Testis (tissue), 3 donors: ENCODE measurements around the gene HSDL1. TPM values are rescaled to one million over a fixed set of nuclear protein-coding genes. Genes with fewer than 3 reads are reported as not detected.

Source experiments
- DNase-seq: peaks from one replicate; pipeline ENCODE4 v3.0.0-alpha.2; 2019
- H3K27ac ChIP-seq, 2 donors: fragments of 200-600 bp; sonication (generic); one replicate each; pipeline ENCODE4 v1.5.1; 2019
- H3K27me3 ChIP-seq: fragments of 200-600 bp; sonication (generic); one replicate; pipeline ENCODE4 v1.5.1; 2019
- H3K36me3 ChIP-seq: fragments of 200-600 bp; sonication (generic); one replicate; pipeline ENCODE4 v1.5.1; 2017; ENCODE audit warnings: low read depth; ENCODE audit errors: missing control alignments
- H3K4me1 ChIP-seq: fragments of 200-600 bp; sonication (generic); one replicate; pipeline ENCODE4 v1.5.1; 2019
- H3K4me3 ChIP-seq, 2 donors: fragments of 200-600 bp; sonication (generic); one replicate each; pipeline ENCODE4 v1.5.1; 2017 to 2019
- H3K9me3 ChIP-seq: fragments of 200-600 bp; sonication (generic); one replicate; pipeline ENCODE4 v1.5.1; 2017
- CTCF ChIP-seq, 3 experiments: fragments of 450-650 bp in 2 of 3; fragments of 200-600 bp in 1 of 3; sonication (generic) in 1 of 3; IDR thresholded peaks; one replicate each; pipeline ENCODE4 v1.5.1; 2016 to 2019; ENCODE audit warnings: antibody characterized with exemption in 3 of 3, mild to moderate bottlenecking in 2 of 3, moderate library complexity in 1 of 3
- POLR2A ChIP-seq: fragments of 450-650 bp; IDR thresholded peaks from one replicate; pipeline ENCODE4 v1.6.1; 2017; ENCODE audit warnings: antibody characterized with exemption, mild to moderate bottlenecking, moderate library complexity
- WGBS, 2 donors: methylation state at CpG; one replicate each; pipeline ENCODE4 v1.1.5; 2018; 5-methylcytosine and 5-hydroxymethylcytosine counted together
- intact Hi-C: fragments of 100-400 bp; cut with DNase I; formaldehyde crosslinking; loops from one replicate; pipeline ENCODE4 v1.15.1; 2023; ENCODE audit warnings: low total_unique reads
- polyA plus RNA-seq: library from polyadenylated mRNA; stranded (reverse); fragments of 350-450 nt; fragmentation: Illumina TruSeq; extraction: RNeasy Lipid Tissue Mini Kit (QIAGEN cat#74804); gene quantifications from one replicate; pipeline ENCODE4 v1.2.3, GENCODE V29; 2014; ENCODE audit warnings: low read depth, low replicate concordance; ENCODE audit not compliant: insufficient read depth
- total RNA-seq, 2 donors: library from RNA; depleted of rRNA; stranded (reverse); fragments of >200 nt; gene quantifications; one replicate each; pipeline ENCODE4 v1.2.3, GENCODE V29; 2016

Gene HSDL1
- total and polyA plus RNA-seq, 3 donors from 2014 or later, result 29.0 to 37.9 (median 31.3) TPM

- no peak for TF ChIP-seq CTCF (IDR thresholded peaks at IDR 0.05)
- TF ChIP-seq POLR2A, result no peak
- Histone ChIP-seq H3K27me3 (no peaks in the 10 kb centered on the region), H3K9me3 (no peaks in the 10 kb centered on the region), H3K4me3 (no peak overlapping the region), H3K4me1 (peaks cover 28% of the 10 kb centered on the region), H3K27ac (peak overlapping the region; percentile 21 to 73), H3K36me3 (no peaks in the 10 kb centered on the region)
- intact Hi-C loops, result no loop called here
- DNase-seq, result peak; percentile 58
- WGBS, 2 donors, result 38 to 60% methylated on average over 9 of the region's 9 CpGs
Measured at GRCh38 chr16:84177741-84178073, 32.7 kb upstream of the HSDL1 start.

GRCh38 chr16:84176192-84177053 is 31.4 kb upstream of the HSDL1 start:
- no peak for TF ChIP-seq CTCF (IDR thresholded peaks at IDR 0.05)
- no peak for TF ChIP-seq POLR2A
- Histone ChIP-seq H3K4me1 (peaks cover 28% of the 10 kb centered on the region), H3K27me3 (no peaks in the 10 kb centered on the region), H3K4me3 (no peak overlapping the region), H3K36me3 (no peaks in the 10 kb centered on the region), H3K27ac (peak overlapping the region; percentile 21 to 73), H3K9me3 (no peaks in the 10 kb centered on the region)
- 55 to 60% methylated on average over 12 to 18 of the region's 18 CpGs for WGBS, 2 donors
- intact Hi-C loops, result no loop called here
- DNase-seq, result no peak

- H3K9me3 ChIP-seq, result no peaks in the 10 kb centered on the region
- H3K27me3 ChIP-seq, result no peaks in the 10 kb centered on the region
- intact Hi-C loops, result no loop called here
- 46 to 56% methylated on average over 10 of the region's 10 CpGs for WGBS, 2 donors
- H3K4me3 ChIP-seq, result no peak overlapping the region
- H3K4me1 ChIP-seq, result peaks cover 28% of the 10 kb centered on the region
- TF ChIP-seq POLR2A, result no peak
- peak; percentile 69 to 77 (median 69) for TF ChIP-seq CTCF (IDR thresholded peaks at IDR 0.05)
- DNase-seq, result peak; percentile 70
- peak overlapping the region in 1 of 2 donors; percentile 73 for H3K27ac ChIP-seq
- H3K36me3 ChIP-seq, result no peaks in the 10 kb centered on the region
Measured at GRCh38 chr16:84175350-84176081, 30.5 kb upstream of the HSDL1 start.

- DNase-seq, result no peak
- no peak for TF ChIP-seq CTCF (IDR thresholded peaks at IDR 0.05)
- no peak for TF ChIP-seq POLR2A
- WGBS, 2 donors, result 89 to 90% methylated on average over 11 of the region's 11 CpGs
- Histone ChIP-seq H3K4me3 (no peak overlapping the region), H3K36me3 (no peaks in the 10 kb centered on the region), H3K9me3 (no peaks in the 10 kb centered on the region), H3K27me3 (no peaks in the 10 kb centered on the region), H3K4me1 (peaks cover 28% of the 10 kb centered on the region), H3K27ac (no peak overlapping the region)
- intact Hi-C loops, result no loop called here
Measured at GRCh38 chr16:84174396-84174795, 29.4 kb upstream of the HSDL1 start.
